Endothelial cell of umbilical vein (primary cell): Measurements from ENCODE around the gene SORCS2. TPM values are rescaled to one million over a fixed set of nuclear protein-coding genes. Genes with fewer than 3 reads are reported as not detected.

Experiments
- BruUV-seq: library from RNA; stranded (reverse); fragments of 400-500 nt; replicated peaks from 2 replicates; lab custom pipeline; 2021; lab: Mats Ljungman, UMichigan
- CTCF ChIA-PET: fragments of 300-600, 350-600 bp; sonication (Branson Sonifier 250); formaldehyde crosslinking; loops from one replicate; lab custom pipeline; 2021; ENCODE audit warnings: antibody characterized with exemption, inconsistent platforms; lab: Charles Lee
- POLR2A ChIA-PET: fragments of 300-600, 350-600 bp; sonication (Branson Sonifier 250); formaldehyde crosslinking; loops from one replicate; lab custom pipeline; 2021; ENCODE audit warnings: antibody characterized with exemption, inconsistent platforms; lab: Charles Lee
- DNase-seq: peaks from one replicate; pipeline ENCODE4 v3.0.0-alpha.2; 2011; ENCODE audit warnings: low read depth, low spot score
- FAIRE-seq: peaks from 2 replicates; lab custom pipeline; 2011; peaks lifted over from hg19 to GRCh38; lab: Jason Lieb, UNC
- H2AFZ ChIP-seq: 2 replicates; pipeline ENCODE4 v1.6.0; 2012; ENCODE audit warnings: low read depth, low read length, control low read depth, inconsistent platforms
- H3K27ac ChIP-seq: 2 replicates; pipeline ENCODE4 v1.5.1; 2011; ENCODE audit warnings: low read depth, mild to moderate bottlenecking, control low read depth, low read length, moderate library complexity; ENCODE audit not compliant: insufficient read depth
- H3K27me3 ChIP-seq, 2 experiments: 2 replicates each; pipeline versions ENCODE4 v1.6.0 to v1.6.1; 2011; ENCODE audit warnings: low read length in 2 of 2, mixed read lengths in 1 of 2; ENCODE audit not compliant: control insufficient read depth in 2 of 2, insufficient read depth in 2 of 2
- H3K36me3 ChIP-seq, 2 experiments: 2 replicates in 1 of 2; 3 replicates in 1 of 2; pipeline ENCODE4 v1.5.1; 2011; ENCODE audit warnings: low read length in 2 of 2, mild to moderate bottlenecking in 1 of 2, moderate library complexity in 1 of 2; ENCODE audit not compliant: control insufficient read depth in 2 of 2, insufficient read depth in 2 of 2; ENCODE audit errors: extremely low read depth in 1 of 2
- H3K4me1 ChIP-seq: 3 replicates; pipeline ENCODE4 v1.5.1; 2011; ENCODE audit warnings: mild to moderate bottlenecking, low read length; ENCODE audit not compliant: control insufficient read depth, insufficient read depth; ENCODE audit errors: extremely low read depth
- H3K4me2 ChIP-seq: 2 replicates; pipeline ENCODE4 v1.6.1; 2011; ENCODE audit warnings: low read length, control low read depth, mixed read lengths; ENCODE audit not compliant: insufficient read depth
- H3K4me3 ChIP-seq, 3 experiments: fragments of 200-600 bp in 1 of 3; sonication (generic), shearing (Covaris generic) in 1 of 3; replicated peaks in 1 of 3; 2 replicates each; pipeline ENCODE4 v1.5.1; 2011 to 2016; ENCODE audit warnings: control low read depth in 3 of 3, low read length in 3 of 3, mild to moderate bottlenecking in 2 of 3, inconsistent platforms in 1 of 3, low read depth in 1 of 3, moderate library complexity in 1 of 3; ENCODE audit not compliant: insufficient read depth in 1 of 3
- H3K79me2 ChIP-seq: 2 replicates; pipeline ENCODE4 v1.6.0; 2012; ENCODE audit warnings: low read length, inconsistent platforms; ENCODE audit not compliant: control insufficient read depth, insufficient read depth
- H3K9ac ChIP-seq: replicated peaks from 2 replicates; pipeline ENCODE3; 2011; ENCODE audit warnings: low read length, control low read depth; ENCODE audit not compliant: insufficient read depth; ENCODE audit errors: extremely low read depth
- H3K9me1 ChIP-seq: replicated peaks from 3 replicates; pipeline ENCODE4 v1.6.0; 2011; ENCODE audit warnings: mild to moderate bottlenecking, low read length; ENCODE audit not compliant: control insufficient read depth, insufficient read depth; ENCODE audit errors: extremely low read depth
- H3K9me3 ChIP-seq: replicated peaks from 2 replicates; pipeline ENCODE4 v1.5.1; 2012; ENCODE audit warnings: low read length, inconsistent platforms; ENCODE audit not compliant: control insufficient read depth, insufficient read depth
- H4K20me1 ChIP-seq: replicated peaks from 2 replicates; pipeline ENCODE3; 2011; ENCODE audit warnings: mild to moderate bottlenecking, low read length; ENCODE audit not compliant: control insufficient read depth, insufficient read depth; ENCODE audit errors: extremely low read depth
- CTCF ChIP-seq, 2 donors: IDR thresholded peaks; 1 replicate in 1 of 2; 2 replicates in 1 of 2; pipeline ENCODE4 v1.5.1; 2011; ENCODE audit warnings: low read length in 2 of 2, mild to moderate bottlenecking in 2 of 2, moderate library complexity in 2 of 2, control low read depth in 1 of 2, inconsistent platforms in 1 of 2, low read depth in 1 of 2; ENCODE audit not compliant: insufficient read depth in 1 of 2; ENCODE audit errors: extremely low read depth in 1 of 2
- EZH2 ChIP-seq: IDR thresholded peaks from 2 replicates; pipeline ENCODE4 v1.6.1; 2012; ENCODE audit warnings: borderline replicate concordance, low read depth, mild to moderate bottlenecking, moderate library complexity, low read length, inconsistent platforms; ENCODE audit not compliant: severe bottlenecking
- FOS ChIP-seq: IDR thresholded peaks from 2 replicates; pipeline ENCODE4 v1.6.1; 2011; ENCODE audit warnings: mild to moderate bottlenecking, low read length, moderate library complexity, borderline replicate concordance; ENCODE audit not compliant: insufficient read depth
- GATA2 ChIP-seq: IDR thresholded peaks from 2 replicates; pipeline ENCODE4 v1.7.0; 2011; ENCODE audit warnings: low read depth, mild to moderate bottlenecking, moderate library complexity, mixed read lengths, low read length; ENCODE audit not compliant: insufficient read length, insufficient read depth
- JUN ChIP-seq: IDR thresholded peaks from 2 replicates; pipeline ENCODE4 v1.6.1; 2011; ENCODE audit warnings: borderline replicate concordance, low read depth; ENCODE audit not compliant: insufficient read length, insufficient read depth
- MAX ChIP-seq: IDR thresholded peaks from 2 replicates; pipeline ENCODE4 v1.6.1; 2011; ENCODE audit not compliant: insufficient read depth, insufficient read length
- MYC ChIP-seq: IDR thresholded peaks from one replicate; pipeline ENCODE4 v1.6.1; 2011; ENCODE audit warnings: mild to moderate bottlenecking, low read depth, low read length
- POLR2A ChIP-seq: IDR thresholded peaks from 2 replicates; pipeline ENCODE4 v1.6.1; 2012; ENCODE audit warnings: low read depth, mild to moderate bottlenecking, control low read depth, low read length
- POLR2AphosphoS5 ChIP-seq: IDR thresholded peaks from 2 replicates; pipeline ENCODE4 v1.6.1; 2012; ENCODE audit warnings: low read depth, mild to moderate bottlenecking, control low read depth, low read length, moderate library complexity; ENCODE audit not compliant: insufficient read depth
- dilution Hi-C: fragments of 300-500 bp; cut with MboI; formaldehyde crosslinking; loops from one replicate; pipeline ENCODE4 v1.15.0; 2019; ENCODE audit warnings: low sequenced_read_pairs; ENCODE audit not compliant: extremely low pct_ligation_motif_present
- intact Hi-C: fragments of 100-400 bp; cut with micrococcal nuclease; formaldehyde crosslinking; loops from one replicate; pipeline ENCODE4 v1.10.0; 2022
- polyA plus RNA-seq, 4 experiments: library from polyadenylated mRNA; depleted of rRNA in 3 of 4; stranded (reverse) in 3 of 4; unstranded in 1 of 4; fragments of >200 nt; gene quantifications; 2 replicates each; pipeline versions ENCODE4 v1.2.1 to v1.2.3, GENCODE V29; 2011 to 2012; ENCODE audit warnings: missing spikeins in 1 of 4
- total RNA-seq: library from RNA; stranded (reverse); gene quantifications from 2 replicates; pipeline ENCODE4 v1.2.3, GENCODE V29; 2021

Gene SORCS2
- total and polyA plus RNA-seq, 2 donors (not counting 3 experiments of a cell fraction or from before 2014, with no cell fraction given) = not detected

GRCh38 chr4:7609316-7609715, 417.0 kb downstream of the SORCS2 start:
- BruUV-seq = no TSS peak
- no peaks in the 10 kb centered on the region for H3K4me1 ChIP-seq
- H3K9me1 ChIP-seq = no peaks in the 10 kb centered on the region
- no peaks in the 10 kb centered on the region for H4K20me1 ChIP-seq
- intact Hi-C loops = no loop called here
- no peak overlapping the region for H3K9ac ChIP-seq
- H3K36me3 ChIP-seq = no peaks in the 10 kb centered on the region
- no peaks in the 10 kb centered on the region for H3K27me3 ChIP-seq
- no peak overlapping the region for H3K4me2 ChIP-seq
- no peak overlapping the region for H3K27ac ChIP-seq
- FAIRE-seq (no peak), DNase-seq (no peak)
- H2AFZ ChIP-seq = no peak overlapping the region
- no peak overlapping the region for H3K4me3 ChIP-seq
- ChIA-PET POLR2A (no interaction called here), CTCF (no interaction called here)
- no peaks in the 10 kb centered on the region for H3K9me3 ChIP-seq
- H3K79me2 ChIP-seq = no peaks in the 10 kb centered on the region
- dilution Hi-C loops = no loop called here
- TF ChIP-seq MAX = no peak
- no peak for TF ChIP-seq GATA2
- no peak for TF ChIP-seq FOS
- TF ChIP-seq EZH2 = no peak
- TF ChIP-seq MYC = no peak
- no peak for TF ChIP-seq CTCF (IDR thresholded peaks at IDR 0.05; ENCODE audit: extremely low read depth in 1 of 2, insufficient read depth in 1 of 2, low read depth in 1 of 2, low read length in 2 of 2)
- TF ChIP-seq POLR2A = no peak
- no peak for TF ChIP-seq JUN
- no peak for TF ChIP-seq POLR2AphosphoS5
